Kidney (tissue), 14 donors: ENCODE data around the gene CDKN2A. TPM values are rescaled to one million over a fixed set of nuclear protein-coding genes. Genes with fewer than 3 reads are reported as not detected.

ENCODE experiments used
- DNase-seq, 5 donors: peaks; one replicate each; pipeline ENCODE4 v3.0.0-alpha.2; 2013 to 2020
- FAIRE-seq: peaks from 2 replicates; lab custom pipeline; 2012; peaks lifted over from hg19 to GRCh38; lab: Jason Lieb, UNC
- H3K27ac ChIP-seq, 2 donors: one replicate each; pipeline ENCODE4 v1.7.0; 2013; ENCODE audit warnings: low read depth in 2 of 2, low read length in 2 of 2, inconsistent platforms in 1 of 2
- H3K27me3 ChIP-seq: one replicate; pipeline ENCODE4 v1.7.1; 2013; ENCODE audit warnings: low read length, inconsistent platforms; ENCODE audit not compliant: control insufficient read depth, insufficient read depth
- H3K36me3 ChIP-seq, 3 donors: one replicate each; pipeline versions ENCODE4 v1.7.0 to v1.7.1; 2013; ENCODE audit warnings: low read length in 3 of 3, control low read depth in 1 of 3, inconsistent platforms in 1 of 3; ENCODE audit not compliant: insufficient read depth in 3 of 3, control insufficient read depth in 2 of 3
- H3K4me1 ChIP-seq, 3 donors: one replicate each; pipeline versions ENCODE4 v1.7.0 to v1.7.1; 2013; ENCODE audit warnings: low read length in 3 of 3, inconsistent platforms in 1 of 3, low read depth in 1 of 3; ENCODE audit not compliant: control insufficient read depth in 2 of 3, insufficient read depth in 2 of 3
- H3K4me3 ChIP-seq, 3 donors: one replicate each; pipeline versions ENCODE4 v1.7.0 to v1.8.1; 2013; ENCODE audit warnings: low read length in 3 of 3, control low read depth in 1 of 3, inconsistent platforms in 1 of 3
- H3K9ac ChIP-seq, 3 donors: one replicate each; pipeline versions ENCODE4 v1.7.0 to v1.7.1; 2013; ENCODE audit warnings: low read length in 3 of 3, control low read depth in 1 of 3, inconsistent platforms in 1 of 3
- H3K9me3 ChIP-seq, 3 donors: one replicate each; pipeline versions ENCODE4 v1.7.0 to v1.7.1; 2013; ENCODE audit warnings: low read length in 3 of 3, control low read depth in 1 of 3, inconsistent platforms in 1 of 3; ENCODE audit not compliant: control insufficient read depth in 2 of 3, insufficient read depth in 1 of 3
- CTCF ChIP-seq: IDR thresholded peaks from 3 replicates; pipeline ENCODE4 v1.5.1; 2012; ENCODE audit warnings: mild to moderate bottlenecking, moderate library complexity, borderline replicate concordance; ENCODE audit not compliant: insufficient read depth; ENCODE audit errors: extremely low read depth
- intact Hi-C: fragments of 100-400 bp; cut with DNase I; formaldehyde crosslinking; loops from one replicate; pipeline ENCODE4 v1.11.1; 2022
- polyA plus RNA-seq: library from polyadenylated mRNA; stranded (reverse); fragments of 350-450 nt; fragmentation: Illumina TruSeq; extraction: RNeasy Lipid Tissue Mini Kit (QIAGEN cat#74804); gene quantifications from one replicate; pipeline ENCODE4 v1.2.3, GENCODE V29; 2014; ENCODE audit warnings: low read depth, low replicate concordance; ENCODE audit not compliant: insufficient read depth
- total RNA-seq: library from RNA; stranded (reverse); fragmentation: NEBNext Ultra II Directional; extraction: Animal tissue kit (Norgen Biotek cat#: 25700); gene quantifications from one replicate; pipeline ENCODE4 v1.2.1, GENCODE V29; 2021
- donor health status: control.
- donor health status: control.
- donor health status: control.
- donor health status: control.
- donor health status: control.
- donor health status: DM: yes; HTN: yes; CAD: no.
- donor health status: Normal renal cell carcinoma (clear cell type).

The CDKN2A gene
- total and polyA plus RNA-seq, 2 donors from 2014 or later, result 4.1 TPM; not detected in 1

- FAIRE-seq (peak; percentile 96), DNase-seq (peak in 2 of 5 donors; percentile 7 to 15)
- H3K36me3 ChIP-seq, result no peaks in the 10 kb centered on the region
- no peak overlapping the region for H3K27ac ChIP-seq
- no peaks in the 10 kb centered on the region for H3K27me3 ChIP-seq
- H3K4me1 ChIP-seq, result no peaks in the 10 kb centered on the region
- TF ChIP-seq CTCF, result peak; percentile 30
- H3K4me3 ChIP-seq, result no peak overlapping the region
- intact Hi-C loops, result no loop called here
- no peak overlapping the region for H3K9ac ChIP-seq
- H3K9me3 ChIP-seq, result no peaks in the 10 kb centered on the region
Measured at GRCh38 chr9:22037954-22038690, 43.9 kb upstream of the CDKN2A start.

- Histone ChIP-seq H3K9ac (no peak overlapping the region), H3K36me3 (no peaks in the 10 kb centered on the region), H3K4me3 (no peak overlapping the region), H3K9me3 (no peaks in the 10 kb centered on the region), H3K4me1 (no peaks in the 10 kb centered on the region), H3K27ac (no peak overlapping the region), H3K27me3 (no peaks in the 10 kb centered on the region)
- intact Hi-C loops, result no loop called here
- DNase-seq (no peak), FAIRE-seq (no peak)
- TF ChIP-seq CTCF, result no peak
Measured at GRCh38 chr9:22036866-22037626, 42.9 kb upstream of the CDKN2A start.

GRCh38 chr9:22035591-22036011 is 41.4 kb upstream of the CDKN2A start:
- Histone ChIP-seq H3K4me1 (no peaks in the 10 kb centered on the region), H3K9me3 (no peaks in the 10 kb centered on the region), H3K27ac (no peak overlapping the region), H3K36me3 (no peaks in the 10 kb centered on the region), H3K27me3 (no peaks in the 10 kb centered on the region), H3K9ac (no peak overlapping the region), H3K4me3 (no peak overlapping the region)
- TF ChIP-seq CTCF, result no peak
- intact Hi-C loops, result no loop called here
- FAIRE-seq (no peak), DNase-seq (no peak)
